ENCODE data around the gene F11.
"Not testable (repeated sequence)": the region's sequence is repeated elsewhere in the genome, so short reads cannot be mapped to it uniquely, and the experiment has no call there.

The F11 gene

GRCh38 chr4:186250760-186251159, 15.2 kb upstream of the F11 start:
- DNase-seq, result no peak

- DNase-seq, result no peak
Measured at GRCh38 chr4:186255122-186255521, 10.9 kb upstream of the F11 start.

- no peak for DNase-seq
Measured at GRCh38 chr4:186258216-186258811, 7.7 kb upstream of the F11 start.

- no peak for DNase-seq
Measured at GRCh38 chr4:186260117-186260503, 5.9 kb upstream of the F11 start.

GRCh38 chr4:186260504-186261448, 5.2 kb upstream of the F11 start:
- DNase-seq, result no peak

- no peak for DNase-seq
Measured at GRCh38 chr4:186264660-186265059, 1.3 kb upstream of the F11 start.

- not testable (repeated sequence) for DNase-seq
Measured at GRCh38 chr4:186265250-186265649, 739 bp upstream of the F11 start.

- DNase-seq, result no peak
Measured at GRCh38 chr4:186266729-186267456, 904 bp downstream of the F11 start.

GRCh38 chr4:186271081-186271678, 5.2 kb downstream of the F11 start:
- DNase-seq, result no peak

GRCh38 chr4:186272699-186273391, 6.9 kb downstream of the F11 start:
- DNase-seq, result no peak

GRCh38 chr4:186273392-186273789, 7.4 kb downstream of the F11 start:
- not testable (repeated sequence) for DNase-seq

GRCh38 chr4:186283311-186283710, 17.3 kb downstream of the F11 start:
- DNase-seq, result no peak

- no peak for DNase-seq
Measured at GRCh38 chr4:186285147-186285546, 19.2 kb downstream of the F11 start.

GRCh38 chr4:186286581-186286980, 20.6 kb downstream of the F11 start:
- DNase-seq, result no peak

- no peak for DNase-seq
Measured at GRCh38 chr4:186291256-186291890, 25.4 kb downstream of the F11 start.

- DNase-seq, result no peak
Measured at GRCh38 chr4:186294160-186294559, 28.2 kb downstream of the F11 start.

- DNase-seq, result no peak
Measured at GRCh38 chr4:186296481-186296880, 30.5 kb downstream of the F11 start.

GRCh38 chr4:186297013-186297645, 31.1 kb downstream of the F11 start:
- DNase-seq, result peak in 1 of 2 donors; percentile 34

- no peak for DNase-seq
Measured at GRCh38 chr4:186298031-186298647, 32.1 kb downstream of the F11 start.

GRCh38 chr4:186299291-186299690, 33.3 kb downstream of the F11 start:
- DNase-seq, result no peak

All from CD4-positive, alpha-beta T cell treated with Interleukin-1 beta for 1 hour (primary cell).